A549 (cell line): ENCODE data around the gene WSCD1.

Experiments
- CHD4 ChIP-seq: fragments of 200-600 bp; sonication (generic); IDR thresholded peaks from 2 replicates; pipeline ENCODE4 v1.6.1; 2016; ENCODE audit warnings: antibody characterized with exemption, mild to moderate bottlenecking, borderline replicate concordance
- EP300 ChIP-seq, 2 experiments: fragments of >200 bp; sonication (Bioruptor Twin); formaldehyde crosslinking; IDR thresholded peaks; 2 replicates in 1 of 2; 3 replicates in 1 of 2; pipeline ENCODE4 v1.6.1; 2016 to 2017
- HMGXB4 ChIP-seq: fragments of 250-450 bp; sonication (Bioruptor Pico); IDR thresholded peaks from 2 replicates; pipeline ENCODE4 v1.5.0; 2021; ENCODE audit warnings: mild to moderate bottlenecking, moderate library complexity, borderline replicate concordance
- PHF8 ChIP-seq: fragments of 200-600 bp; sonication (generic); IDR thresholded peaks from 2 replicates; pipeline ENCODE4 v1.6.1; 2016; ENCODE audit warnings: low read depth, mild to moderate bottlenecking, antibody characterized with exemption, moderate library complexity, borderline replicate concordance
- POLR2A ChIP-seq: IDR thresholded peaks from 2 replicates; pipeline ENCODE4 v1.6.1; 2012; ENCODE audit warnings: mild to moderate bottlenecking, low read length
- RAD21 ChIP-seq, 2 experiments: fragments of >200 bp in 1 of 2; sonication (Bioruptor Twin) in 1 of 2; formaldehyde crosslinking in 1 of 2; IDR thresholded peaks in 1 of 2; conservative IDR thresholded peaks in 1 of 2; 2 replicates in 1 of 2; 3 replicates in 1 of 2; pipeline ENCODE4 v1.6.1; 2012 to 2018; ENCODE audit warnings: inconsistent platforms in 1 of 2
- REST ChIP-seq: fragments of 200-600 bp; sonication (generic); IDR thresholded peaks from 2 replicates; pipeline ENCODE4 v1.6.1; 2016; ENCODE audit warnings: antibody characterized with exemption, mild to moderate bottlenecking, moderate library complexity
- RFX5 ChIP-seq: fragments of 450-650 bp; IDR thresholded peaks from 2 replicates; pipeline ENCODE4 v1.7.1; 2014; ENCODE audit warnings: antibody characterized with exemption, mild to moderate bottlenecking, moderate library complexity
- SMC3 ChIP-seq: fragments of >200 bp; sonication (Bioruptor Twin); formaldehyde crosslinking; IDR thresholded peaks from 3 replicates; pipeline ENCODE4 v1.6.1; 2018; ENCODE audit warnings: inconsistent platforms
- ZC3H11A ChIP-seq: fragments of 450-650 bp; IDR thresholded peaks from 2 replicates; pipeline ENCODE4 v1.6.1; 2014; ENCODE audit warnings: antibody characterized with exemption, mild to moderate bottlenecking
- ZNF302 ChIP-seq: fragments of 250-450 bp; sonication (Bioruptor Pico); IDR thresholded peaks from 2 replicates; pipeline ENCODE4 v1.9.0; 2021; ENCODE audit warnings: inconsistent platforms, mild to moderate bottlenecking, moderate library complexity
- TF ChIP-seq, protein P1 (sequence below): fragments of >200 bp; sonication (Bioruptor Twin); formaldehyde crosslinking; IDR thresholded peaks from 3 replicates; pipeline ENCODE4 v1.5.1; 2016
- TF ChIP-seq, protein P2 (sequence below): IDR thresholded peaks from 2 replicates; pipeline ENCODE4 v1.6.1; 2012
- TF ChIP-seq, protein P3 (sequence below): IDR thresholded peaks from 2 replicates; pipeline ENCODE4 v1.6.1; 2012; ENCODE audit warnings: low read depth, borderline replicate concordance

DNA sequence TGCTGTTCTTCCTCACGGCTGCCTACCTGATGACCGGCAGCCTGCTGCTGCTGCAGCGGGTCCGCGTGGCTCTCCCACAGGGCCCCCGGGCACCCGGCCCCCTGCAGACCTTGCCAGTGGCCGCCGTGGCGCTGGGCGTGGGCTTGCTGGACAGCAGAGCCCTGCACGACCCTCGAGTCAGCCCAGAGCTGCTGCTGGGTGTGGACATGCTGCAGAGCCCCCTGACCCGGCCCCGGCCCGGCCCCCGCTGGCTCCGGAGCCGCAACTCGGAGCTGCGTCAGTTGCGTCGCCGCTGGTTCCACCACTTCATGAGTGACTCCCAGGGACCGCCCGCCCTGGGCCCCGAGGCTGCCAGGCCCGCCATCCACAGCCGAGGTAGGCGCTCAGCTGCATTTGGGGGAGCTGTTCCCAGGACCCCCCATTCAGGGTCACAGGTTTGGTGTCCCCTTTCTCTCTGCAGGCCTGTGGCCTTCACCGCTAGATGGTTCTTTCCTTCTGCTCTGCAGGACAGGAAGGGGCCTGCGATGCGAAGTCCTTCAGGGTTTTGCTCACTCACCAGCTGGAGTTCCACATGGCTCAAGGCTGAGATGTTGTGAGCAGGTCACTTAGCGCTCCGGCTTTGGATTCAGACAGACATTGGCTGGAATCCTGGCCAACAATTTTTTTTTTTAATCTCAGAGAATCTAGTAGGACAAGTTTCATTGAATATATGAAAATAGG lies 10.7 kb downstream of the WSCD1 start:
- TF ChIP-seq, protein P1, sequence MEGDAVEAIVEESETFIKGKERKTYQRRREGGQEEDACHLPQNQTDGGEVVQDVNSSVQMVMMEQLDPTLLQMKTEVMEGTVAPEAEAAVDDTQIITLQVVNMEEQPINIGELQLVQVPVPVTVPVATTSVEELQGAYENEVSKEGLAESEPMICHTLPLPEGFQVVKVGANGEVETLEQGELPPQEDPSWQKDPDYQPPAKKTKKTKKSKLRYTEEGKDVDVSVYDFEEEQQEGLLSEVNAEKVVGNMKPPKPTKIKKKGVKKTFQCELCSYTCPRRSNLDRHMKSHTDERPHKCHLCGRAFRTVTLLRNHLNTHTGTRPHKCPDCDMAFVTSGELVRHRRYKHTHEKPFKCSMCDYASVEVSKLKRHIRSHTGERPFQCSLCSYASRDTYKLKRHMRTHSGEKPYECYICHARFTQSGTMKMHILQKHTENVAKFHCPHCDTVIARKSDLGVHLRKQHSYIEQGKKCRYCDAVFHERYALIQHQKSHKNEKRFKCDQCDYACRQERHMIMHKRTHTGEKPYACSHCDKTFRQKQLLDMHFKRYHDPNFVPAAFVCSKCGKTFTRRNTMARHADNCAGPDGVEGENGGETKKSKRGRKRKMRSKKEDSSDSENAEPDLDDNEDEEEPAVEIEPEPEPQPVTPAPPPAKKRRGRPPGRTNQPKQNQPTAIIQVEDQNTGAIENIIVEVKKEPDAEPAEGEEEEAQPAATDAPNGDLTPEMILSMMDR: no peak
- TF ChIP-seq EP300 (IDR thresholded peaks at IDR 0.05) (no peak), ZNF302 (CRISPR knock-in tag) (no peak), SMC3 (no peak), CHD4 (no peak), POLR2A (no peak), ZC3H11A (no peak), RFX5 (no peak), HMGXB4 (no peak), REST (no peak), RAD21 (conservative IDR thresholded peaks at IDR 0.05 in 1 of 2, IDR thresholded peaks at IDR 0.05 in 1 of 2) (no peak), PHF8 (no peak)
- TF ChIP-seq, protein P2, sequence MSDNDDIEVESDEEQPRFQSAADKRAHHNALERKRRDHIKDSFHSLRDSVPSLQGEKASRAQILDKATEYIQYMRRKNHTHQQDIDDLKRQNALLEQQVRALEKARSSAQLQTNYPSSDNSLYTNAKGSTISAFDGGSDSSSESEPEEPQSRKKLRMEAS: no peak
- TF ChIP-seq, protein P3, sequence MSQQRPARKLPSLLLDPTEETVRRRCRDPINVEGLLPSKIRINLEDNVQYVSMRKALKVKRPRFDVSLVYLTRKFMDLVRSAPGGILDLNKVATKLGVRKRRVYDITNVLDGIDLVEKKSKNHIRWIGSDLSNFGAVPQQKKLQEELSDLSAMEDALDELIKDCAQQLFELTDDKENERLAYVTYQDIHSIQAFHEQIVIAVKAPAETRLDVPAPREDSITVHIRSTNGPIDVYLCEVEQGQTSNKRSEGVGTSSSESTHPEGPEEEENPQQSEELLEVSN: no peak
